Upper lobe of left lung (tissue), 6 donors: ENCODE measurements around the gene CPNE5. TPM values are rescaled to one million over a fixed set of nuclear protein-coding genes. Genes with fewer than 3 reads are reported as not detected.
"Not testable (repeated sequence)": the region's sequence is repeated elsewhere in the genome, so short reads cannot be mapped to it uniquely, and the experiment has no call there.

ENCODE experiments used
- ATAC-seq, 2 donors: fragments of 200-7000 bp; cut with Tn5 transposase; one replicate each; pipeline ENCODE4 v1.9.1; 2022; ENCODE audit warnings: mild to moderate bottlenecking in 2 of 2, moderate library complexity in 2 of 2; ENCODE audit not compliant: low FRiP score in 2 of 2
- DNase-seq, 2 donors: peaks; one replicate each; pipeline ENCODE4 v3.0.0-alpha.2; 2019 to 2020
- H3K27ac ChIP-seq, 4 donors: fragments of 200-600 bp; sonication (generic); one replicate each; pipeline ENCODE4 v1.5.1; 2016 to 2019
- H3K27me3 ChIP-seq, 4 donors: fragments of 200-600 bp; sonication (generic); one replicate each; pipeline ENCODE4 v1.5.1; 2017 to 2019
- H3K36me3 ChIP-seq, 4 donors: fragments of 200-600 bp; sonication (generic); one replicate each; pipeline ENCODE4 v1.5.1; 2016 to 2019
- H3K4me1 ChIP-seq, 4 donors: fragments of 200-600 bp; sonication (generic); one replicate each; pipeline ENCODE4 v1.5.1; 2018 to 2019
- H3K4me3 ChIP-seq, 4 donors: fragments of 200-600 bp; sonication (generic); one replicate each; pipeline ENCODE4 v1.5.1; 2017 to 2019; ENCODE audit warnings: mild to moderate bottlenecking in 2 of 4, moderate library complexity in 1 of 4
- H3K9me3 ChIP-seq, 4 donors: fragments of 200-600 bp; sonication (generic); one replicate each; pipeline ENCODE4 v1.5.1; 2018 to 2019
- EP300 ChIP-seq, 4 donors: sonication (generic); formaldehyde crosslinking; IDR thresholded peaks; one replicate each; pipeline ENCODE4 v1.5.1; 2017; ENCODE audit warnings: antibody characterized with exemption in 4 of 4, control low read depth in 2 of 4
- POLR2A ChIP-seq, 4 donors: fragments of 450-650 bp; IDR thresholded peaks; one replicate each; pipeline ENCODE4 v1.5.1; 2016 to 2017; ENCODE audit warnings: antibody characterized with exemption in 4 of 4, mild to moderate bottlenecking in 2 of 4
- POLR2AphosphoS5 ChIP-seq, 2 donors: sonication (generic); formaldehyde crosslinking; IDR thresholded peaks; one replicate each; pipeline ENCODE4 v1.5.1; 2017; ENCODE audit warnings: antibody characterized with exemption in 2 of 2
- WGBS, 2 donors: methylation state at CpG; one replicate each; pipeline ENCODE4 v1.1.5; 2017 to 2018; 5-methylcytosine and 5-hydroxymethylcytosine counted together
- total RNA-seq, 6 donors: library from RNA; depleted of rRNA in 4 of 6; stranded (reverse); fragments of >200 nt in 4 of 6; gene quantifications; one replicate each; pipeline versions ENCODE4 v1.1.0 to v1.2.1, GENCODE V29; 2016 to 2021
- TF ChIP-seq, protein P1 (sequence below), 6 experiments: fragments of 450-650 bp in 4 of 6; fragments of 200-600 bp in 2 of 6; sonication (generic) in 2 of 6; IDR thresholded peaks; one replicate each; pipeline ENCODE4 v1.5.1; 2016 to 2019; ENCODE audit warnings: antibody characterized with exemption in 6 of 6
- donor health status: DM: no; HTN: no; CAD: no; lungs with moderate emphysema.
- donor health status: DM: no; HTN: yes; CAD: no; lungs with severe emphysema.

CPNE5 gene
- total RNA-seq, 6 donors from 2014 or later: 0.89 to 5.4 (median 2.5) TPM

DNA sequence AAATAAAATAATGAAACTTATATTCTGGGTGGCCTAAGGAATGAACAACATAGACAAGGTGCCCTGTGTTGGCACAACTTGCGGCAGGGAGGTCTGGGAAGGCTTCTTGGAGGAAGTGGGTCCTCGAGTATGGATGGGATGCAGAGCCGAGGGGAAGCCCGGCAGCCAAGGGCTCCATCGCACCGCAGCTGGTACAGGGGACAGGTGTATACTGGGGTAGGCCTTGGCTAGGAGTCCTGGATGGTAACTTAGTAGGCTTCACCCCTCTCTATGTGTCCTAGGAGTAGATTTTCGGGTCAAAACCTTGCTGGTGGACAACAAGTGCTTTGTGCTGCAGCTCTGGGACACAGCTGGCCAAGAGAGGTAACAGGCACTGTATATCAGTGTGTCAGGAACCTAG, 113.7 kb downstream of the CPNE5 start:
- DNase-seq: no peak
- no peaks in the 10 kb centered on the region for H3K27me3 ChIP-seq
- peaks cover 0 to 5% (median 4%) of the 10 kb centered on the region in 4 donors for H3K4me1 ChIP-seq
- H3K27ac ChIP-seq: no peak overlapping the region
- H3K9me3 ChIP-seq: no peaks in the 10 kb centered on the region
- no peaks in the 10 kb centered on the region for H3K36me3 ChIP-seq
- no peak for ATAC-seq
- 85 to 88% methylated on average over 7 of the region's 7 CpGs for WGBS, 2 donors
- no peak overlapping the region for H3K4me3 ChIP-seq
- no peak for TF ChIP-seq EP300 (IDR thresholded peaks at IDR 0.05)
- no peak for TF ChIP-seq POLR2A (IDR thresholded peaks at IDR 0.05)
- no peak for TF ChIP-seq POLR2AphosphoS5 (IDR thresholded peaks at IDR 0.05)
- TF ChIP-seq, protein P1, sequence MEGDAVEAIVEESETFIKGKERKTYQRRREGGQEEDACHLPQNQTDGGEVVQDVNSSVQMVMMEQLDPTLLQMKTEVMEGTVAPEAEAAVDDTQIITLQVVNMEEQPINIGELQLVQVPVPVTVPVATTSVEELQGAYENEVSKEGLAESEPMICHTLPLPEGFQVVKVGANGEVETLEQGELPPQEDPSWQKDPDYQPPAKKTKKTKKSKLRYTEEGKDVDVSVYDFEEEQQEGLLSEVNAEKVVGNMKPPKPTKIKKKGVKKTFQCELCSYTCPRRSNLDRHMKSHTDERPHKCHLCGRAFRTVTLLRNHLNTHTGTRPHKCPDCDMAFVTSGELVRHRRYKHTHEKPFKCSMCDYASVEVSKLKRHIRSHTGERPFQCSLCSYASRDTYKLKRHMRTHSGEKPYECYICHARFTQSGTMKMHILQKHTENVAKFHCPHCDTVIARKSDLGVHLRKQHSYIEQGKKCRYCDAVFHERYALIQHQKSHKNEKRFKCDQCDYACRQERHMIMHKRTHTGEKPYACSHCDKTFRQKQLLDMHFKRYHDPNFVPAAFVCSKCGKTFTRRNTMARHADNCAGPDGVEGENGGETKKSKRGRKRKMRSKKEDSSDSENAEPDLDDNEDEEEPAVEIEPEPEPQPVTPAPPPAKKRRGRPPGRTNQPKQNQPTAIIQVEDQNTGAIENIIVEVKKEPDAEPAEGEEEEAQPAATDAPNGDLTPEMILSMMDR (IDR thresholded peaks at IDR 0.05): no peak

DNA sequence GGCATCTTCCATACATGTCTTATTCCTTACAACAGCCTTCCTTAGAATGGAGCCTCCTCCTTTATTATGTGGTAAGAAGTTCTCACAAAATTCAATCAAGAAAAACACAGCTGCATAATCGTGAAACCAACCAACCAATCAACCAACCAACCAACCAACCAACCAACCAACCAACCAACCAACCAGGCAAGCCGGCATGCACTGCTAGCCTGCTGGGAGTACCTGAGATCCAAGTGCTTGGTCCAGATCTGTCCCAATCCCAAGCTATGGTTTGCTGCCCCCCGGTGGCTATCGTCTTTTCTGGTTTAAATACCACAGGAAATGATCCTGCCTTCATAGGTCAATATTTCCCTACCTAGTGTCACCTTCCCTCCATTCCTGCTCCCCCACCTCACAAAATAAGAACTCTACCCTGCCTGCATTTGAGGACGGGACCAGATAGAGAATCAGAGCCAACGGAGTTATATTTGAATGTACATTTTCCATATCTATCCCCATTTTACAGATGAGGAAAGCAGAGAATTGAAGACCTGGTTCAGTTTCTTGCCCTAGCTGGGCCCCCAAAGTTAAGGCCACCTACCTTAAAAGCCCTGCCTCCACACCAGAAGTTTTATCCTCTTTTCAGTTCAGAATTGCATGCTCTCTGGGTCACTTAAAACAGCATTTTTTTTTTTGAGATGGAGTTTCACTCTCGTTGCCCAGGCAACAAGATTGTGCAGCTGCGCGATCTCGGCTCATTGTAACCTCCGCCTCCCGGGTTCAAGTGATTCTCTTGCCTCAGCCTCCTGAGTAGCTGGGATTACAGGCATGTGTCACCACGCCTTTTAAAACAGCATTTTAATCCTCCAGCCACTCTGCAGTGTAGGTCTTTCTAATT, 114.5 kb downstream of the CPNE5 start:
- Histone ChIP-seq H3K9me3 (no peaks in the 10 kb centered on the region), H3K27me3 (no peaks in the 10 kb centered on the region), H3K4me3 (no peak overlapping the region), H3K27ac (no peak overlapping the region), H3K36me3 (no peaks in the 10 kb centered on the region), H3K4me1 (peaks cover 0 to 5% (median 4%) of the 10 kb centered on the region in 4 donors)
- ATAC-seq: peak in 1 of 2 donors; percentile 55
- DNase-seq: peak in 1 of 2 donors; percentile 72
- 52 to 59% methylated on average over 12 to 13 of the region's 13 CpGs for WGBS, 2 donors
- no peak for TF ChIP-seq EP300 (IDR thresholded peaks at IDR 0.05)
- no peak for TF ChIP-seq POLR2A (IDR thresholded peaks at IDR 0.05)
- no peak for TF ChIP-seq POLR2AphosphoS5 (IDR thresholded peaks at IDR 0.05)
- TF ChIP-seq, protein P1 (IDR thresholded peaks at IDR 0.05): peak in 5 of 6 experiments; percentile 24 to 63 (median 57)

DNA sequence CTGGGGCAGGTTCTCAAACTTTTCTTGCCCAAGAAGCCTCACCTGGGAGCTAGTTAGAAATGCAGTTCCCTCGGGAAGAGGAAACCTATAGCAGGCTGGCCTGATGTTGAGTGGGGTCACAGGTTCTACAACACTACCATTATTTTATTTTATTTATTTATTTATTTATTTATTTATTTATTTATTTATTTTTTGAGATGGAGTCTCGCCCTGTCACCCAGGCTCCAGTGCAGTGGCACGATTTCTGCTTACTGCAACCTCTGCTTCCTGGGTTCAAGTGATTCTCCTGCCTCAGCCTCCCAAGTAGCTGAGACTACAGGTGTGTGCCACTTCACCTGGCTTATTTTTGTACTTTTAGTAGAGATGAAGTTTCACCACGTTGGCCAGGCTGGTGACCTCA, 115.3 kb downstream of the CPNE5 start:
- H3K4me3 ChIP-seq, H3K4me1 ChIP-seq, H3K36me3 ChIP-seq, DNase-seq, H3K27me3 ChIP-seq, H3K27ac ChIP-seq, H3K9me3 ChIP-seq, ATAC-seq: not testable (repeated sequence)
- WGBS, 2 donors: 79 to 94% methylated on average over 4 of the region's 4 CpGs

DNA sequence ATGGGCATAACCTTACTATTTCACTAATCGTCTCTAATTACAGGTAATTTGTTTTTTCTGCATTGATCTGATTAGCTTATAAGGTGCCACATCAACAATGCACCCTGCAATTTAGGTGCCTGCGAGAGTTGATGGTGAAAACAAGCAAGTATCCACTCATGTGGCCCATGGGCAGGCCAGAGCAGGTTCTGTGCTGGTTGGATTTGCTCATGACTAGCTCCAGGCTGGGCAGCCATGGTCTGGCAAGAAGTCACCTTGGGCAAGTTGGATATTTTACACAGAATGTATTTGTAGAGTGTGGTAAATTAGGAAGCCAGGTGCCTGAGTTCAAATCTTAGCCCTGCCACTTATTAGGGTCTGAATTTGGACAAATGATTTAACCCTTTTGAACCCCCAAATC, 116.4 kb downstream of the CPNE5 start:
- H3K9me3 ChIP-seq: no peaks in the 10 kb centered on the region
- H3K27ac ChIP-seq: no peak overlapping the region
- TF ChIP-seq, protein P1 (IDR thresholded peaks at IDR 0.05): no peak
- TF ChIP-seq POLR2A (IDR thresholded peaks at IDR 0.05) (no peak), EP300 (IDR thresholded peaks at IDR 0.05) (no peak), POLR2AphosphoS5 (IDR thresholded peaks at IDR 0.05) (no peak)
- ATAC-seq: no peak
- WGBS, 2 donors: 84 to 95% methylated on average over 2 of the region's 2 CpGs
- no peak overlapping the region for H3K4me3 ChIP-seq
- no peaks in the 10 kb centered on the region for H3K27me3 ChIP-seq
- no peaks in the 10 kb centered on the region for H3K36me3 ChIP-seq
- H3K4me1 ChIP-seq: peaks cover 0 to 5% (median 0%) of the 10 kb centered on the region in 4 donors
- no peak for DNase-seq

DNA sequence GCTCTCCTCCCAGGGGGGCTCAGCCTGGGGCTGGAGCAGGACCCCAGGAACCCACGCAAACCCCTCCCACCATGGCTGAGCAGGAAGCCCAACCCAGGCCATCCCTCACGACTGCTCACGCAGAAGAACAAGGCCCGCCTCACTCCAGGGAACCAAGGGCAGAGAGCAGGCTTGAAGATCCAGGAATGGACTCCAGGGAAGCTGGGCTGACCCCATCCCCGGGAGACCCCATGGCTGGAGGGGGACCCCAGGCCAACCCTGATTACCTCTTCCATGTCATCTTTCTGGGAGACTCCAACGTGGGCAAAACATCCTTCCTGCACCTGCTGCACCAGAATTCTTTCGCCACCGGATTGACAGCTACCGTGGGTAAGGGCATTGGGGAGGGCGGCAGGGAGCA, 116.9 kb downstream of the CPNE5 start:
- peaks cover 0 to under 1% (median 0%) of the 10 kb centered on the region in 4 donors for H3K4me1 ChIP-seq
- no peaks in the 10 kb centered on the region for H3K36me3 ChIP-seq
- WGBS, 2 donors: 95 to 100% methylated on average over 5 to 10 of the region's 10 CpGs
- no peak overlapping the region for H3K4me3 ChIP-seq
- no peak for TF ChIP-seq EP300 (IDR thresholded peaks at IDR 0.05)
- H3K27me3 ChIP-seq: no peaks in the 10 kb centered on the region
- no peak for ATAC-seq
- no peaks in the 10 kb centered on the region for H3K9me3 ChIP-seq
- DNase-seq: no peak
- H3K27ac ChIP-seq: no peak overlapping the region
